GM10266 (cell line): ENCODE data around the gene LIG1.

Experiments
- DNase-seq: peaks from one replicate; pipeline ENCODE4 v3.0.0; 2012; ENCODE audit errors: extremely low spot score
- CTCF ChIP-seq: IDR thresholded peaks from 2 replicates; pipeline ENCODE4 v1.5.1; 2012; ENCODE audit warnings: mild to moderate bottlenecking, low read depth; ENCODE audit not compliant: control insufficient read depth, insufficient read depth; ENCODE audit errors: missing control alignments

The LIG1 gene

GRCh38 chr19:48203794-48204628 lies 33.9 kb upstream of the LIG1 start:
- peak; percentile 94 for DNase-seq

GRCh38 chr19:48203222-48203793 lies 33.2 kb upstream of the LIG1 start:
- DNase-seq, result no peak

More at GRCh38 chr19:48203794-48204628, 33.9 kb upstream of the LIG1 start:
- no peak for TF ChIP-seq CTCF

GRCh38 chr19:48196933-48197665 lies 27.0 kb upstream of the LIG1 start:
- TF ChIP-seq CTCF, result no peak

More at GRCh38 chr19:48203222-48203793, 33.2 kb upstream of the LIG1 start:
- TF ChIP-seq CTCF, result no peak

GRCh38 chr19:48196321-48196763 lies 26.2 kb upstream of the LIG1 start:
- DNase-seq, result no peak
- TF ChIP-seq CTCF, result no peak

More at GRCh38 chr19:48196933-48197665, 27.0 kb upstream of the LIG1 start:
- DNase-seq, result no peak

GRCh38 chr19:48194844-48195830 lies 25.0 kb upstream of the LIG1 start:
- no peak for DNase-seq
- TF ChIP-seq CTCF, result no peak

- peak; percentile 58 for DNase-seq
Observed at GRCh38 chr19:48194041-48194843, 24.1 kb upstream of the LIG1 start.

More at GRCh38 chr19:48194041-48194843, 24.1 kb upstream of the LIG1 start:
- peak; percentile 23 for TF ChIP-seq CTCF
